ENCODE measurements around the gene ALG9.

Gene ALG9

GRCh38 chr11:111870886-111871692 lies at the start of gene ALG9:
Gene ALG9, minus strand, starts transcription at chr11:111871581. Its CDS starts 99 bp downstream, at chr11:111871482.
- TF ChIP-seq CTCF (IDR thresholded peaks at IDR 0.05; ENCODE audit: low read depth, low read length) = peak; percentile 52
- DNase-seq (ENCODE audit: low read depth, low spot score) = peak; percentile 85
- H3K4me3 ChIP-seq (ENCODE audit: low read depth, low read length) = peak within 1 kb of the TSS; percentile 58
- in situ Hi-C loops (cut with HindIII; ENCODE audit: low sequenced_read_pairs) = no loop called here

GRCh38 chr11:111920908-111921307 lies 49.5 kb upstream of the ALG9 start:
- in situ Hi-C loops (cut with HindIII; ENCODE audit: low sequenced_read_pairs) = no loop called here
- DNase-seq (ENCODE audit: low read depth, low spot score) = no peak

GRCh38 chr11:111918390-111919256 lies 47.2 kb upstream of the ALG9 start, which contains the start of gene C11orf52:
Gene C11orf52, plus strand, starts transcription at chr11:111918913. Its CDS starts 60 bp downstream, at chr11:111918973.
- no peak for TF ChIP-seq CTCF (IDR thresholded peaks at IDR 0.05; ENCODE audit: low read depth, low read length)
- peak; percentile 56 for DNase-seq (ENCODE audit: low read depth, low spot score)
- no peak within 1 kb of the TSS for H3K4me3 ChIP-seq (ENCODE audit: low read depth, low read length)
- in situ Hi-C loops (cut with HindIII; ENCODE audit: low sequenced_read_pairs) = no loop called here

More at GRCh38 chr11:111920908-111921307, 49.5 kb upstream of the ALG9 start:
- H3K4me3 ChIP-seq (ENCODE audit: low read depth, low read length) = no peak overlapping the region
- no peak for TF ChIP-seq CTCF (IDR thresholded peaks at IDR 0.05; ENCODE audit: low read depth, low read length)

- in situ Hi-C loops (cut with HindIII; ENCODE audit: low sequenced_read_pairs) = no loop called here
- DNase-seq (ENCODE audit: low read depth, low spot score) = no peak
- H3K4me3 ChIP-seq (ENCODE audit: low read depth, low read length) = no peak overlapping the region
- TF ChIP-seq CTCF (IDR thresholded peaks at IDR 0.05; ENCODE audit: low read depth, low read length) = no peak
Observed at GRCh38 chr11:111917788-111918187, 46.4 kb upstream of the ALG9 start.

GRCh38 chr11:111917312-111917711 lies 45.9 kb upstream of the ALG9 start:
- TF ChIP-seq CTCF (IDR thresholded peaks at IDR 0.05; ENCODE audit: low read depth, low read length) = no peak
- DNase-seq (ENCODE audit: low read depth, low spot score) = no peak
- no peak overlapping the region for H3K4me3 ChIP-seq (ENCODE audit: low read depth, low read length)
- in situ Hi-C loops (cut with HindIII; ENCODE audit: low sequenced_read_pairs) = no loop called here

GRCh38 chr11:111916768-111917167 lies 45.4 kb upstream of the ALG9 start:
- no peak for DNase-seq (ENCODE audit: low read depth, low spot score)
- in situ Hi-C loops (cut with HindIII; ENCODE audit: low sequenced_read_pairs) = no loop called here
- no peak for TF ChIP-seq CTCF (IDR thresholded peaks at IDR 0.05; ENCODE audit: low read depth, low read length)
- no peak overlapping the region for H3K4me3 ChIP-seq (ENCODE audit: low read depth, low read length)
